Thyroid gland (tissue), 4 donors: ENCODE measurements around the gene CDK9.

ENCODE experiments used
- CTCF ChIP-seq, 6 experiments: fragments of 200-600 bp in 3 of 6; fragments of 450-650 bp in 3 of 6; sonication (generic) in 3 of 6; IDR thresholded peaks; one replicate each; pipeline ENCODE4 v1.5.1; 2016 to 2019; ENCODE audit warnings: antibody characterized with exemption in 6 of 6, mild to moderate bottlenecking in 2 of 6, inconsistent platforms in 1 of 6, moderate library complexity in 1 of 6
- POLR2A ChIP-seq, 2 donors: fragments of 450-650 bp; IDR thresholded peaks; one replicate each; pipeline ENCODE4 v1.6.1; 2017; ENCODE audit warnings: antibody characterized with exemption in 2 of 2, mild to moderate bottlenecking in 2 of 2, moderate library complexity in 1 of 2

GRCh38 chr9:127751269-127752054, 34.4 kb upstream of the CDK9 start:
- TF ChIP-seq CTCF (IDR thresholded peaks at IDR 0.05) (no peak), POLR2A (IDR thresholded peaks at IDR 0.05) (no peak)
